Measurements from ENCODE around the gene IL36A.

- TF ChIP-seq CTCF (conservative IDR thresholded peaks at IDR 0.05) (no peak), EZH2 (IDR thresholded peaks at IDR 0.05; ENCODE audit: low read depth) (no peak)
These were observed 9.8 kb downstream of the IL36A start for GRCh38 chr2:113015042-113015441.
